ENCODE measurements around the gene KIFBP.
"Not testable (repeated sequence)": the region's sequence is repeated elsewhere in the genome, so short reads cannot be mapped to it uniquely, and the experiment has no call there.

GRCh38 chr10:69012778-69013177, 24.2 kb downstream of the KIFBP start:
- TF ChIP-seq CTCF (IDR thresholded peaks at IDR 0.05 in 2 of 3, conservative IDR thresholded peaks at IDR 0.05 in 1 of 3; ENCODE audit: borderline replicate concordance in 1 of 3, insufficient read depth in 1 of 3, low read depth in 2 of 3, low read length in 2 of 3); RAD21 (IDR thresholded peaks at IDR 0.05; ENCODE audit: low read depth); EZH2 (IDR thresholded peaks at IDR 0.05): not testable (repeated sequence)
